C4-2B (cell line): ENCODE results near the gene KTN1.

Experiments
- ZFX ChIP-seq: fragments of 450-650 bp; IDR thresholded peaks from 2 replicates; pipeline ENCODE4 v1.6.1; 2017
- TF ChIP-seq, protein P1 (sequence below): fragments of 450-650 bp; conservative IDR thresholded peaks from 2 replicates; pipeline ENCODE4 v1.5.1; 2017; ENCODE audit warnings: mild to moderate bottlenecking

DNA sequence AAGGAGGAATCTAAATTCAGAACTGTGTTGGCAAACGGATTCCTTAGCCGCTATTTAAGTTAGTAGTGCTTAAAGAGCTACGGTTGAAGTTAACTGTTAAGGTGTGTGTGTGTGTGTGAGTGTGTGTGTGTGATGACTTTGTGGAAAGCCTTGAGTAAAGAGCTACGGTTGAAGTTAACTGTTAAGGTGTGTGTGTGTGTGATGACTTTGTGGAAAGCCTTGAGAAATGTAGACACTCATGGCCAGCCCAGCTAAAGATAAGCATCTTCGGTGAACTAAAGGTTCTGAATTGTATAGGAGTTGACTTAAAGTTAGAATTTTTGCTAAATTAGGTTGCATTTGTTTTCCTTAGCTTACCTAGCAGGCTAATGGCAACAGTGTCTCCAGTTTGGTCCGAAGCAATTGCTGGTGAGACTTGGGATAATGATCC is 1.4 kb downstream of the KTN1 start:
- TF ChIP-seq, protein P1, sequence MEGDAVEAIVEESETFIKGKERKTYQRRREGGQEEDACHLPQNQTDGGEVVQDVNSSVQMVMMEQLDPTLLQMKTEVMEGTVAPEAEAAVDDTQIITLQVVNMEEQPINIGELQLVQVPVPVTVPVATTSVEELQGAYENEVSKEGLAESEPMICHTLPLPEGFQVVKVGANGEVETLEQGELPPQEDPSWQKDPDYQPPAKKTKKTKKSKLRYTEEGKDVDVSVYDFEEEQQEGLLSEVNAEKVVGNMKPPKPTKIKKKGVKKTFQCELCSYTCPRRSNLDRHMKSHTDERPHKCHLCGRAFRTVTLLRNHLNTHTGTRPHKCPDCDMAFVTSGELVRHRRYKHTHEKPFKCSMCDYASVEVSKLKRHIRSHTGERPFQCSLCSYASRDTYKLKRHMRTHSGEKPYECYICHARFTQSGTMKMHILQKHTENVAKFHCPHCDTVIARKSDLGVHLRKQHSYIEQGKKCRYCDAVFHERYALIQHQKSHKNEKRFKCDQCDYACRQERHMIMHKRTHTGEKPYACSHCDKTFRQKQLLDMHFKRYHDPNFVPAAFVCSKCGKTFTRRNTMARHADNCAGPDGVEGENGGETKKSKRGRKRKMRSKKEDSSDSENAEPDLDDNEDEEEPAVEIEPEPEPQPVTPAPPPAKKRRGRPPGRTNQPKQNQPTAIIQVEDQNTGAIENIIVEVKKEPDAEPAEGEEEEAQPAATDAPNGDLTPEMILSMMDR, result no peak
- no peak for TF ChIP-seq ZFX
